IMR-90 (cell line): ENCODE data around the gene ZNF385D. TPM values are rescaled to one million over a fixed set of nuclear protein-coding genes. Genes with fewer than 3 reads are reported as not detected.

Source experiments
- ATAC-seq: fragments of 200-7000 bp; cut with Tn5 transposase; 2 replicates; pipeline ENCODE4 v1.9.1; 2020; ENCODE audit warnings: low read depth, mild to moderate bottlenecking, moderate library complexity
- BruUV-seq: library from RNA; stranded (reverse); fragments of 400-500 nt; replicated peaks from 2 replicates; lab custom pipeline; 2021; lab: Mats Ljungman, UMichigan
- CTCF ChIA-PET: fragments of 300-600 bp; formaldehyde crosslinking; extraction: SDS; loops from one replicate; lab custom pipeline; 2021; ENCODE audit warnings: antibody characterized with exemption; lab: Yijun Ruan, JAX
- POLR2A ChIA-PET: fragments of 300-600 bp; sonication (Branson Sonifier 250); formaldehyde crosslinking; loops from one replicate; lab custom pipeline; 2022; ENCODE audit warnings: antibody characterized with exemption; ENCODE audit not compliant: unreplicated experiment; lab: Charles Lee
- DNase-seq: peaks from one replicate; pipeline ENCODE4 v3.0.0; 2013
- H2AFZ ChIP-seq: replicated peaks from 2 replicates; pipeline ENCODE3; 2013; ENCODE audit warnings: low read length, mild to moderate bottlenecking; ENCODE audit not compliant: poor library complexity
- H2AK5ac ChIP-seq: 2 replicates; pipeline ENCODE4 v1.6.1; 2013; ENCODE audit warnings: low read depth, low read length, inconsistent platforms
- H2AK9ac ChIP-seq: replicated peaks from 2 replicates; pipeline ENCODE3; 2013; ENCODE audit warnings: mild to moderate bottlenecking, low read depth, low read length, moderate library complexity; ENCODE audit not compliant: poor library complexity
- H2BK120ac ChIP-seq: 2 replicates; pipeline ENCODE4 v1.6.1; 2013; ENCODE audit warnings: low read depth, low read length, inconsistent platforms
- H2BK15ac ChIP-seq: 3 replicates; pipeline ENCODE4 v1.6.1; 2013; ENCODE audit warnings: low read depth, low read length, inconsistent platforms
- H2BK20ac ChIP-seq: 2 replicates; pipeline ENCODE4 v1.6.1; 2013; ENCODE audit warnings: low read depth, mild to moderate bottlenecking, inconsistent platforms, low read length, moderate library complexity
- H2BK5ac ChIP-seq: 2 replicates; pipeline ENCODE4 v1.6.1; 2013; ENCODE audit warnings: mild to moderate bottlenecking, low read depth, low read length, inconsistent platforms; ENCODE audit not compliant: poor library complexity, severe bottlenecking
- H3K14ac ChIP-seq: replicated peaks from 2 replicates; pipeline ENCODE4 v1.6.1; 2013; ENCODE audit warnings: low read depth, low read length, inconsistent platforms
- H3K18ac ChIP-seq: 2 replicates; pipeline ENCODE4 v1.6.1; 2013; ENCODE audit warnings: low read depth, low read length, control low read depth
- H3K23ac ChIP-seq: 2 replicates; pipeline ENCODE4 v1.6.1; 2013; ENCODE audit warnings: low read depth, low read length, inconsistent platforms
- H3K27ac ChIP-seq: 2 replicates; pipeline ENCODE4 v1.5.1; 2013; ENCODE audit warnings: mild to moderate bottlenecking, control low read depth, low read length; ENCODE audit not compliant: insufficient read depth
- H3K27me3 ChIP-seq: 2 replicates; pipeline ENCODE4 v1.6.1; 2013; ENCODE audit warnings: low read length; ENCODE audit not compliant: control insufficient read depth, insufficient read depth
- H3K36me3 ChIP-seq: 2 replicates; pipeline ENCODE4 v1.6.1; 2013; ENCODE audit warnings: low read length, mixed read lengths; ENCODE audit not compliant: control insufficient read depth, insufficient read depth
- H3K4ac ChIP-seq: 2 replicates; pipeline ENCODE4 v1.6.1; 2013; ENCODE audit warnings: low read depth, low read length, inconsistent platforms
- H3K4me1 ChIP-seq: 2 replicates; pipeline ENCODE4 v1.6.1; 2013; ENCODE audit warnings: low read length, mixed read lengths; ENCODE audit not compliant: control insufficient read depth, insufficient read depth
- H3K4me2 ChIP-seq: 2 replicates; pipeline ENCODE4 v1.6.1; 2013; ENCODE audit warnings: low read depth, mild to moderate bottlenecking, control low read depth, low read length, moderate library complexity
- H3K4me3 ChIP-seq: 2 replicates; pipeline ENCODE4 v1.5.1; 2013; ENCODE audit warnings: low read depth, mild to moderate bottlenecking, control low read depth, low read length, moderate library complexity; ENCODE audit not compliant: insufficient read depth
- H3K56ac ChIP-seq: 2 replicates; pipeline ENCODE4 v1.6.1; 2013; ENCODE audit warnings: low read length, inconsistent platforms; ENCODE audit not compliant: insufficient read depth; ENCODE audit errors: extremely low read depth
- H3K79me1 ChIP-seq, 2 experiments: 2 replicates each; pipeline ENCODE4 v1.6.1; 2013; ENCODE audit warnings: low read length in 2 of 2, inconsistent platforms in 1 of 2, low read depth in 1 of 2
- H3K9ac ChIP-seq: 2 replicates; pipeline ENCODE4 v1.6.1; 2013; ENCODE audit warnings: low read depth, low read length, control low read depth
- H3K9me1 ChIP-seq: 2 replicates; pipeline ENCODE4 v1.6.1; 2013; ENCODE audit warnings: low read length, inconsistent platforms; ENCODE audit not compliant: insufficient read depth
- H3K9me3 ChIP-seq: 2 replicates; pipeline ENCODE4 v1.6.1; 2013; ENCODE audit warnings: low read length; ENCODE audit not compliant: control insufficient read depth, insufficient read depth
- H4K20me1 ChIP-seq: 2 replicates; pipeline ENCODE4 v1.6.1; 2013; ENCODE audit warnings: low read length, inconsistent platforms; ENCODE audit not compliant: insufficient read depth
- H4K5ac ChIP-seq: 2 replicates; pipeline ENCODE4 v1.6.1; 2013; ENCODE audit warnings: mild to moderate bottlenecking, low read depth, low read length, control low read depth
- H4K8ac ChIP-seq, 2 experiments: 2 replicates each; pipeline ENCODE4 v1.6.1; 2013; ENCODE audit warnings: low read depth in 2 of 2, low read length in 2 of 2, control low read depth in 1 of 2, inconsistent platforms in 1 of 2
- H4K91ac ChIP-seq: 2 replicates; pipeline ENCODE4 v1.6.1; 2013; ENCODE audit warnings: low read depth, low read length, inconsistent platforms; ENCODE audit not compliant: insufficient read depth
- BHLHE40 ChIP-seq: fragments of 150-350 bp; IDR thresholded peaks from 2 replicates; pipeline ENCODE4 v1.6.1; 2016; ENCODE audit warnings: mild to moderate bottlenecking, low read depth, low read length
- MAZ ChIP-seq: IDR thresholded peaks from 2 replicates; pipeline ENCODE4 v1.6.1; 2012; ENCODE audit warnings: low read depth, mild to moderate bottlenecking, low read length, improper control_type of control experiment, moderate library complexity, borderline replicate concordance
- POLR2A ChIP-seq: IDR thresholded peaks from 2 replicates; pipeline ENCODE4 v1.6.1; 2012; ENCODE audit warnings: mild to moderate bottlenecking, low read depth, low read length
- RFX5 ChIP-seq: IDR thresholded peaks from 2 replicates; pipeline ENCODE4 v1.8.0; 2012; ENCODE audit warnings: low read depth, mild to moderate bottlenecking, low read length, moderate library complexity
- WGBS, 2 experiments: methylation state at CpG; one replicate each; pipeline versions ENCODE4 v1.1.5 to v1.1.7; 2013; ENCODE audit warnings: missing lambda C conversion rate in 2 of 2; ENCODE audit not compliant: insufficient read length in 1 of 2; ENCODE audit errors: extremely low coverage in 2 of 2; 5-methylcytosine and 5-hydroxymethylcytosine counted together
- dilution Hi-C: fragments of 300-500 bp; cut with HindIII; formaldehyde crosslinking; loops from one replicate; pipeline ENCODE4 v1.14.3; 2018; ENCODE audit warnings: low sequenced_read_pairs; ENCODE audit not compliant: unreplicated experiment
- in situ Hi-C: fragments of 300-500 bp; cut with MboI; formaldehyde crosslinking; loops from 3 replicates; pipeline ENCODE4 v1.14.3; 2019; ENCODE audit warnings: low sequenced_read_pairs, inconsistent platforms, mixed read lengths
- intact Hi-C: fragments of 100-400 bp; cut with micrococcal nuclease; formaldehyde crosslinking; loops from 2 replicates; pipeline ENCODE4 v1.10.0; 2022
- polyA plus RNA-seq, 3 experiments: library from polyadenylated mRNA; depleted of rRNA; stranded (reverse); fragments of >200 nt; gene quantifications; 2 replicates each; pipeline ENCODE4 v1.2.3, GENCODE V29; 2012; ENCODE audit warnings: low replicate concordance in 1 of 3
- total RNA-seq: library from RNA; depleted of rRNA; stranded (reverse); fragments of >200 nt; gene quantifications from 2 replicates; pipeline ENCODE4 v1.2.3, GENCODE V29; 2012
- TF ChIP-seq, protein P1 (sequence below): fragments of 150-350 bp; IDR thresholded peaks from 2 replicates; pipeline ENCODE4 v1.6.1; 2016; ENCODE audit warnings: low read depth, mild to moderate bottlenecking, low read length, moderate library complexity, borderline replicate concordance

The ZNF385D gene
- total and polyA plus RNA-seq, 2 of the 4 experiments (the other 2 are of a cell fraction), result 0.18 to 2.4 TPM

DNA sequence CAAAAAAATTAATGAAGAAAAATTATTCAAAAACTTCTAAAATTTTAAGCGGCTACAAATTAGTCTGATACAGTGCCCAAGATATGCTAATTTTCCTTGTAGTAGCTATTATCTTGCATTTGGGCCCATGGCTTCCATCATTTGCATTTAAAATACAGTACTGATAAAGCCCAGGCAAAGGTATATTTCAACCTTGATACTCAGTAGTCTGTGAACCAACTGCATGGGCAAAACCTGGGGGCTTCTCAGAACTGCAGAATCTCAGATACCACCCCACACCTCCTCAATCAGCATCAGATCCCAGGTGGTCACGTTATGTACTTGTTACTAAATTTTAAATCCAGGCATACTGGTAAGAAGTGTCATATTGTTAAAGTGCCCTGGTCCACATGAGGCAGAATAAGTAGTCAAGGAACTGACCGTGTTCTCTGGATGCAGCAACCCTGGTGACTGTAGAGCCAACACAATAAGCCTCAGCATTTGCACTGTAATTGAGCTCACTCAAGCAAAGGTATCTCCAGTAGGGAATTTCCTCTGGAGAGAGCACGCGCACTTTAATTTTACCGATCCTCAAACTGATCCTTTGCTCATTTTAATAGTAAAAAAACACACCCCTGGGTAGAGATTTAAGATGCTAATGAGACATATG lies 31.9 kb downstream of the ZNF385D start:
- WGBS, 2 experiments, result no CpG with 5 or more reads among the region's 6 CpGs
- Histone ChIP-seq H4K20me1 (no peaks in the 10 kb centered on the region), H3K18ac (no peak overlapping the region), H3K4me3 (no peak overlapping the region), H4K8ac (no peak overlapping the region; a peak in 1 of 4 replicates), H4K5ac (no peak overlapping the region), H2BK15ac (peak overlapping the region; percentile 48; the same call in 2 of the 3 replicates), H2BK120ac (peak overlapping the region; percentile 52), H2AK9ac (no peak overlapping the region), H3K27me3 (no peaks in the 10 kb centered on the region), H2BK20ac (peak overlapping the region; percentile 82), H3K14ac (peak overlapping the region; percentile 52; the same call in 1 of the 2 replicates), H2BK5ac (no peak overlapping the region), H3K4me1 (peaks cover 2% of the 10 kb centered on the region; the same call in 1 of the 2 replicates), H3K23ac (no peak overlapping the region), H2AFZ (no peak overlapping the region), H3K9me1 (peaks cover 4% of the 10 kb centered on the region), H3K9me3 (no peaks in the 10 kb centered on the region), H3K56ac (no peak overlapping the region), H3K27ac (no peak overlapping the region), H3K36me3 (no peaks in the 10 kb centered on the region), H3K4me2 (no peak overlapping the region), H3K9ac (no peak overlapping the region), H2AK5ac (peak overlapping the region; percentile 24; the same call in 1 of the 2 replicates), H3K4ac (peak overlapping the region; percentile 26; the same call in 1 of the 2 replicates), H3K79me1 (no peaks in the 10 kb centered on the region), H4K91ac (peak overlapping the region; percentile 45; the same call in 1 of the 2 replicates)
- dilution Hi-C loops, result no loop called here
- in situ Hi-C loops, result no loop called here
- BruUV-seq, result no TSS peak
- no peak for TF ChIP-seq RFX5
- TF ChIP-seq MAZ, result no peak
- no peak for TF ChIP-seq BHLHE40
- TF ChIP-seq, protein P1, sequence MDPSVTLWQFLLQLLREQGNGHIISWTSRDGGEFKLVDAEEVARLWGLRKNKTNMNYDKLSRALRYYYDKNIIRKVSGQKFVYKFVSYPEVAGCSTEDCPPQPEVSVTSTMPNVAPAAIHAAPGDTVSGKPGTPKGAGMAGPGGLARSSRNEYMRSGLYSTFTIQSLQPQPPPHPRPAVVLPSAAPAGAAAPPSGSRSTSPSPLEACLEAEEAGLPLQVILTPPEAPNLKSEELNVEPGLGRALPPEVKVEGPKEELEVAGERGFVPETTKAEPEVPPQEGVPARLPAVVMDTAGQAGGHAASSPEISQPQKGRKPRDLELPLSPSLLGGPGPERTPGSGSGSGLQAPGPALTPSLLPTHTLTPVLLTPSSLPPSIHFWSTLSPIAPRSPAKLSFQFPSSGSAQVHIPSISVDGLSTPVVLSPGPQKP, result no peak
- TF ChIP-seq POLR2A, result no peak
- no peak for DNase-seq
- ChIA-PET POLR2A (no interaction called here), CTCF (no interaction called here)
- no peak for ATAC-seq
- intact Hi-C loops, result no loop called here
